Stimulated activated CD4-positive, alpha-beta T cell treated with anti-CD3 and anti-CD28 coated beads, Interleukin-2, amount 100 ng/mL, for 4 hours (primary cell): ENCODE data around the gene TPSD1.
"Not testable (repeated sequence)": the region's sequence is repeated elsewhere in the genome, so short reads cannot be mapped to it uniquely, and the experiment has no call there.

Experiments used
- DNase-seq: peaks from one replicate; pipeline ENCODE4 v3.0.0-alpha.2; 2020; ENCODE audit warnings: low read depth

TPSD1 gene

DNA sequence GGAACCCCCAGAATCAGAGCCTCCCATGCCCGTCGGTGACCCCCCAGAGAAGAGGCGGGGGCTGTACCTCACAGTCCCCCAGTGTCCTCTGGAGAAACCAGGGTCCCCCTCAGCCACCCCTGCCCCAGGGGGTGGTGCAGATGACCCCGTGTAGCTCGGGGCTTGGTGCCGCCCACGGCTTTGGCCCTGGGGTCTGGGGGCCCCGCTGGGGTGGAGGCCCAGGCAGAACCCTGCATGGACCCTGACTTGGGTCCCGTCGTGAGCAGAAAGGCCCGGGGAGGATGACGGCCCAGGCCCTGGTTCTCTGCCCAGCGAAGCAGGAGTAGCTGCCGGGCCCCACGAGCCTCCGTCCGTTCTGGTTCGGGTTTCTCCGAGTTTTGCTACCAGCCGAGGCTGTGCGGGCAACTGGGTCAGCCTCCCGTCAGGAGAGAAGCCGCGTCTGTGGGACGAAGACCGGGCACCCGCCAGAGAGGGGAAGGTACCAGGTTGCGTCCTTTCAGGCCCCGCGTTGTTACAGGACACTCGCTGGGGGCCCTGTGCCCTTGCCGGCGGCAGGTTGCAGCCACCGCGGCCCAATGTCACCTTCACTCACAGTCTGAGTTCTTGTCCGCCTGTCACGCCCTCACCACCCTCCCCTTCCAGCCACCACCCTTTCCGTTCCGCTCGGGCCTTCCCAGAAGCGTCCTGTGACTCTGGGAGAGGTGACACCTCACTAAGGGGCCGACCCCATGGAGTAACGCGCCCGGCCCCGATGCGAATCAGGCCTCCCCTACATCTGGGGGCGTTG lies 34.8 kb upstream of the TPSD1 start:
- no peak for DNase-seq

DNA sequence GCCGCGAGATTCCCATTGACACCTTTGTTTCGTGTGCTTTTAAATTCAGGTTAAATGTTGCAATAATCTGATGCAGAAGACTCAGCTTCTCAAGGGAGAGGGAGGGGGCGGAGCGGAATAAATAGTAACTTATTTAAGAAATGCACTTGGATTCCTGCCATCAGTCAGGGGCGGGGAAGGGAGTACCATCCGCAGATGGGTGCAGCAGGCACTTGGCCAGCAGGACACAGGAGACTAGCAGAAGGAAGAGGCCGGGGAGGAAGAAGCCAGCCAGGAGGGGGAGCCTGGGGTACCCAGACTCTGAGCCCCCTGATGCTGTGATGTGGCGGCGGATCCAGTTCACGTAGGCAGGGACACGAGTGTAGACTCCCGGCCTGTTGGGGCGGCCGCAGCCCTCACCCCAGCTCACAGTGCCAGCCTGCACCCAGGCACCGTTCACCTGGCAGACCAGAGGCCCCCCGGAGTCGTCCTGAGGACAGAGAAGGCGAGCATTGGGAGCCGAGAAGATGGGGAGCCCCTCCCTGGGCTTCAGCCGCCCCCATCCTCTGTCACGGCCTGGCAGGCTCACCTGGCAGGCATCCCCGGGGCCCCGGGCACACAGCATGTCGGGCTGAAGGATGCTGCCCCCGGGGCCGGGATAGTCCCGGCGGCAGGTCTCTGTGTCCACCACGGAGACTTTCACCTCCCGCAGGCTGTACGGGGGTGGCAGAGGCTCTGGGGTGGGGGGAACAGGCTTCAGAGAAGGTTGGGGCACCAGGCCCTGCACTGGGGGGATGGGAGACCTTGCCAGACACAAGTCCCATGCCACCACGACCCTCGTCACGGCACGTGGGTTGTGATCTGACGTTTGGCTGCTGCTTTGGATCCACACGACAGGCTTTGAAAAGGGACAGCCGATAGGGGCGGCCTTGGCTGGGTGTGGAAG lies 34.0 kb upstream of the TPSD1 start:
- DNase-seq: no peak

DNA sequence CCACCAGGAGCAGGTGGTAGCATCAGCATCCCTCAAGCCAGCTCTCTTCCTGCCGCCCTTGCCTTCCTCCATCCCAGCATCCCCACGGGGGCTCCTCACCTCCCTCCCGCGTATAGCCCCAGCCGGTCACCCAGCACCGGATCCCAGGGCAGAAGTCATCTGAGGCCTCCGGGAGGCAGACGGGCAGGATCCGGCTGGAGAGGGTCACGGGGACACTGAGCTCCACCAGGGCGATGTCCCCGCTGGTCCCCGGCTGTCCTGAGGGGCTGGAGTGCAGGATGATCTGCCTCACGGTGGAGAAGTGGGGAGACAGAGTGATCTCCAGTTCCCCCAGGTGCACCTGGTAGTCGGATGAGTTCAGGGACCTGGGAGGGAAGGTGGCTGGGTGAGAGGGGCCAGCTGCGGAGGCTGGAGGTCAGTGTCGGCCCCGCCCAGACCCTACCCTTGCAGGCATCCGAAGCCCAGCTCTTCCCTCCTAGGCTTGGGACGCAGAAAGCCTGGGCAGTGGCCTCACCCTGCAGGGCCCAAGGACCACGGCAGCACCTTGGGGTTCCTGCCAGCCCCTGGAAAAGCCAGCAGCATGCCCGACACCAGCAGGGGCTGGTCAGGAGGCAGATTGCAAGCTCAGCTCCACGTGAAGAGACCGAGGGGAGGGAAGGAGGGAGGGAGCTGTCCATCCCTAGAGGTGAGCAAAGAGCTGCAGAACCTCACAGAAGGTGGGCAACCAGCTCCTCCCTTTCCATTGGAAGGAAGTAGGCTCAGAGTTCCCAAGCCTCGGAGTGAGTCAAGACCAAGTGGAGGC lies 33.1 kb upstream of the TPSD1 start:
- DNase-seq: no peak

DNA sequence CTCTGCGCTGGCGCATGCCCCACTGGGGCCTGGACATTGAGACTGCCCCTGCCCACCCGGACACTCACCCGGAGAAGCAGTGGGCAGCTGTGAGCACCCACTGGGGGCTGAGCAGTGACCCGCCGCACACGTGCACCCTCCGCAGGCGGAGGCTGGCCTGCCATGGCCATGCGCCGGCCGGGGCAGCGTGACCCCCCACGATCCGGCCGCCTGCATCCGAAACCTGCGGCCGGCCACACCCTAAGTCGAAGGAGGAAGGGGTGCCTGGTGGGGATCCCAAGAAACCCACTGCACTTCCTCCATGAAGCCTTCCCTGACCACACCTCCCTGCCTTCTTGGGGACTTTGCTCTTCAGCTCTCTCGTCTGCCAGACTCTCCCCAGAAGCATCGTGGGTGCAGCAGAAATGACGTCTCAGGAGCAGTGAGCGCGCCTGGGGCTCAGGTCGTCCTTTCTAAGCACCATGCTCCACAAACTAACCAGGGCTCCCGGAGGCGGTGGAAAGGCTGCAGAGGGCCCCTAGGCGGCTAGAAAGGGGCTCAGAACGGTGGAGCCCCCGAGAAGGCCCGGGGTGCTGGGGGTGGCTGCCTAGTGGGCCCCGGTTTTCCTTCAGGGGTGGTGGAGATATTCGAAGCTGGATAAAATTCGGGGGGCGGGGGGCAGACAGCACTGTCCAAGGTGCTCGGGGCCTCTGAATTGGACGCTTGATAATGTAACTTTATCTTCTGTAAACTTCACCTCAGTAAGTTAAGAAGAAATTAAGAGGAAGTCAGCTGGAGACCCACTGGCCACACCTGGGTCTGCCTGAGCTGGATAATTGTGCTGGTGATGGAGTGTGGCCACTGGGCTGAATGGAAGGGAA lies 32.3 kb upstream of the TPSD1 start:
- no peak for DNase-seq

DNA sequence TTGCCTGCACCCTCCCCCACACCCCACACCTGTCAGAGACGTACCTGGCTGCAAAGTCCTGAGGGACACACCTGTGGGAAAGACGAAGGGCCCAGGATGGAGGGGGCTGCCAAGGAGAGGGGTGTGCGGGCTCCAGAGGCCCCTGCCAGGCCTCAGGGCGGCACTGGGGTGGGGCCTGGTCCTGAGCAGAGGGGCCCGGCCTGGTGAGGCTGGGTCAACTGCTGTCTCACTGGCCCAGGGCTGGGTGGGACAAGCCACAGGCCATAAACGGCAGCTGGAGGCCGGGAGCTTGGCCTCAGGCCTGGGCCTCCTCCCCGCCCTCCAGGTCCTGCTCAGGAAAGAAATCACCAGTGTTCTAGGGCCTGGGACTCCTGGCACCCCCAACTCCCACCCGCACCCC lies 31.3 kb upstream of the TPSD1 start:
- no peak for DNase-seq

DNA sequence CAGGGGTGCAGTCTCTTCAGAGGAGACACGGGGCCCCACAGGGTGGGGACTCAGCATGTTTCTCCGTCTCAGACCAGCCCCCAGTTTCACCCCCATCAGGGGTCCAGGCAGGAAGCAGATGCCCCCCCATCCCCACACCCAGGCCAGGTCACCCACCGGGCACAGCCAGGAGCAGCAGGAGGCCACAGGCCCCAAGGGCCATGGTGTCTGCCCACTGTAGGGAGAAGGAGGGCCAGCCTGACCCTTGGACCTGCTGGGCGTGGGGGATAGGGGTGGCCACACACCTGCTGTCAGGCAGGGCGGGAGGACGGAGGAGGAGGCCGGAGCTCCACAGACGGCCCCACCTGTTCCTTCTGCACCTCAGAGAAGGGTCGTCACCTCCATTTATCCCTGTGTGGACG lies 30.8 kb upstream of the TPSD1 start, which contains the start of gene TPSG1:
TPSG1 (minus strand) TSS at position 218 of the 401 bp plus-strand sequence; CDS start at position 202, 16 bp downstream.
- DNase-seq: no peak

DNA sequence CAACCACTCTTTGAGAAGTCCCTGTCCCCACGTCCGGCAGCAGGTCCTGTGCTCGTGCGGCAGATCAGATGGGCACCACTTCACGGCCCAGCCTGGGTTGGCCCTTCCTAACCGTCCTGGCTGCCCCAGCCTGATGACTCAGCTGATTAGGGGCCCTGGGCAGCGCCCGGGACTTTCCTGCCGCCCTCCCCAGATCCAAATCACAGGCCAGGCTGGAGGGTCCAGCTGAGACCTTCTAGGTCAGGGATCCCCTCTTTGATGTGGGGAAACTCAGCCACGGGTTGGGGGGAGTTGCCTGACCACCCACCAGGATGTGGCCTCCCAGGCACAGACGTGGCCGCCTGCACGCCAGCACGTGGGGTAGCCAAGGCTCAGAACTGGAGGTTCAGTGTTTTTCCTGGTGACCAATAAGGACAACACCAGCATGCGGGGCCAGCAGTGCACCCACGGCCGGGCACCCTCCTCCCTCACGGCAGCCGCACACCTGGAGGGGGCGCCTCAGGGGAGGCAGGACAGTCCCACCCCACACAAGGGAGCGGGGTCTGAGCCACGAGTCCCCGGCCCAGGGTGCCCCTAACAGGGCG lies 30.0 kb upstream of the TPSD1 start:
- not testable (repeated sequence) for DNase-seq

DNA sequence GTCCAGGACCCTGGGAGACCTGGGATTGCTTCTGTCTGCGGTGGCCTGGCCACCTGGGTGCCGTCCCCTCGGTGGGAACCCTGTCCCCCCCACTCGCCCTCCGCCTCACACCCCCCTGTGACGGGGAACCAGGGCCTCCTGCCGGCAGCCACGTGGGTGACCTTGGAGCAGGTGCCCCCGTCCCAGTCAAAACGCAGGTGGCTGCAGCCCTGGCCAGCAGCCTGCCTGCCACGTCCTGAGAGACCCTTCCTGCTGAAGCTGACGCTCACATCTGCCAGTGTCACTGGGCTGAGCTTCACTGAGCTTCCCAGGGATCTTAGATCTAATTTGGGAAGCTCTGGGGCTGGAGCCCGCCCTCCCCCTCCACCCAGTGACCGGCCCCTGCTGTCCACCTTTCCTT lies 29.2 kb upstream of the TPSD1 start:
- not testable (repeated sequence) for DNase-seq

DNA sequence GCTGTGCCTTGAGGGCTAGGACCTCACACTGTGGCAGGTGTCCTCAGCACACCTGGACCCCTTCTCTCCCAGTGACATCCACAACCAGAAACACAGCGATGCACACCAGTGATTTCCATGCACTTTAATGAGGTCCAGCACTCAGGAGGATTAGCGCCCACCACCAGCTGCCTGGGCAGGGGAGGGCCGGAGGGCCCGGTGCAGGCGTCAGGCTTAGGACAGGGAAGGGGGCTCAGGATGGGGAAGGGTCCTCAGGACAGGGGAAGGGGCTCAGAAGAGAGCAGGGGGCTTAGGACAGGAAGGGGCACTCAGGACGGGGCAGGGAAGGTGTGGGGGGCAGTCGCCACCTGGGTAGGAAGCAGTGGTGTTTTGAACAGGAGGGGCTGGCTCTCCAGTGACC lies 27.6 kb upstream of the TPSD1 start:
- DNase-seq: not testable (repeated sequence)

DNA sequence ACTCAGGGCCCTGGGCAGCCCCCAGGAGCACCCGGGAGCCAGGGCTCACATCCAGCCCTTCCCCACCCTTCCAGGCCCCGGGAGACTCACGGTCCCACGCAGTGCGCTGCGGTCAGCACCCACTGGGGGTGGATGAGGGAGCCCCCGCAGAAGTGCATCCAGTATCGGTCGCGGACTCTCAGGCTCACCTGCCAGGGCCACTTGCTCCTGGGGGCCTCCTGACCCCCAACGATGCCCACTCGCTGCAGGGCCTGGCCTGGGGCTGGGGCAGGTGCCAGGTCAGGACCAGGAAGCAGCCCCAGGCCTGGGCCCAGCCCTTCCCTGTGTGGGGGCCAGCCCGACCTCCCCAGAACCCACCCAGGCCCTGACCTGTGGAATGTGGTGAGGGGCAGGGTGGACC lies 26.4 kb upstream of the TPSD1 start:
- not testable (repeated sequence) for DNase-seq

DNA sequence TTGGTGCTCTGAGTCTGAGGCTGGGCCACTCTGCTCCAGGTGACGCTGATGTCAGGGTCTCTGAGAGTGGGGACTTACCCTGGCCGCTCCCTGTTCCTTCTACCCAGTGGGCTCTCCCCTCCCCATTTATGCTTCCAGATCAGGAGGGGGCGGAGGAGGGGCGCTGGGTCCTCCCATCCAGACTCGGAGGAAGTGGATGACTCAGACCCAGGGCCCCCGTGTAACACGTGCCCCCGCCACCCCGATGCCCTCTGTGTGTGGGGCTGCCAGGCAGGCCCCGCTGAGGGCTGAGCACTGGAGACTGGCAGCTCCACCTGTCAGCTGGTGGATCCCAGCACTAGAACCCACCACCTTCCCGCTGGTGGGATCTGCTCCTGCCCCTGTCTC lies 25.8 kb upstream of the TPSD1 start, which contains the start of gene TPSB2:
TPSB2 (minus strand) TSS at position 101 of the 387 bp plus-strand sequence. CDS start 233 bp downstream, outside the sequence.
- not testable (repeated sequence) for DNase-seq

DNA sequence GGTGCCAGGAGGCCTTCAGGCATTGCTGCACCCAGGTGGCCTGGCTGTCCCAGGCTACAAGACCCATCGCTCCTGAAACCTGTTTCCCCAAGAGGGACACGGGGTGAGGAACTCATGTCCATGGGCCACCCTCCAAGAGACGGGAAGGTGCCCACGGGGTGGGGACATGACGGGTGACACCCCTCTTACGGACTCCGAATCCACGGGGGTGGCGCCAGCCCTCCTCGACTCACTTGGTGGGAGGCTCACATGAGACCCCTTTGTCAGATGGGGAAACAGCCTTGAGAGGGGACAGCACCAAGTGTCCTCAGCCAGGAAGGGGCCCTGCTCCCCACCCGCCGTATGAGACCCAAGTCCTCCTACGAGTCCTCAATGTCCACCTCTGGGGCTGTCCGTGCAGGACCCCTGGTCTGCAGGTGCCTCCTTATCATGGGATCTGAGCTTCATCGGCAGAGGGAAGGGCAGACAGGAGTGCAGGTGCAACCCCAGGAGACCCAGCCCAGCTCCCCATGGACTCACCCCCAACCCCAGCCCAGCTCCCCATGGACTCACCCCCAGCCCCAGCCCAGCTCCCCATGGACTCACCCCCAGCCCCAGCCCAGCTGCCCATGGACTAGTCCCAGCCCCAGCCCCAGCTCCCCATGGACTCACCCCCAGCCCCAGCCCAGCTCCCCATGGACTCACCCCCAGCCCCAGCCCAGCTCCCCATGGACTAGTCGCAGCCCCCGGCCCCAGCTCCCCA lies 25.2 kb upstream of the TPSD1 start:
- not testable (repeated sequence) for DNase-seq

DNA sequence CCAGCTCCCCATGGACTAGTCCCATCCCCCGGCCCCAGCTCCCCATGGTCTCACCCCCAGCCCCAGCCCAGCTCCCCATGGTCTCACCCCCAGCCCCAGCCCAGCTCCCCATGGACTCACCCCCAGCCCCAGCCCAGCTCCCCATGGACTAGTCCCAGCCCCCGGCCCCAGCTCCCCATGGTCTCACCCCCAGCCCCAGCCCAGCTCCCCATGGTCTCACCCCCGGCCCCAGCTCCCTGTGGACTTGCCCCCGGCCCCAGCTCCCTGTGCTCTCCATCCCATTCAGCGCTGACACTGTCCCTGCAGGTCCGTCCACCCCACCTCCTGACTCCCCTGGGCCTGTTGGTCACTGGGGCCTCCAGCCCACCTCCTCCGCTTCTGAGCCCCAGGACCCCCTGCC lies 24.6 kb upstream of the TPSD1 start:
- DNase-seq: not testable (repeated sequence)

DNA sequence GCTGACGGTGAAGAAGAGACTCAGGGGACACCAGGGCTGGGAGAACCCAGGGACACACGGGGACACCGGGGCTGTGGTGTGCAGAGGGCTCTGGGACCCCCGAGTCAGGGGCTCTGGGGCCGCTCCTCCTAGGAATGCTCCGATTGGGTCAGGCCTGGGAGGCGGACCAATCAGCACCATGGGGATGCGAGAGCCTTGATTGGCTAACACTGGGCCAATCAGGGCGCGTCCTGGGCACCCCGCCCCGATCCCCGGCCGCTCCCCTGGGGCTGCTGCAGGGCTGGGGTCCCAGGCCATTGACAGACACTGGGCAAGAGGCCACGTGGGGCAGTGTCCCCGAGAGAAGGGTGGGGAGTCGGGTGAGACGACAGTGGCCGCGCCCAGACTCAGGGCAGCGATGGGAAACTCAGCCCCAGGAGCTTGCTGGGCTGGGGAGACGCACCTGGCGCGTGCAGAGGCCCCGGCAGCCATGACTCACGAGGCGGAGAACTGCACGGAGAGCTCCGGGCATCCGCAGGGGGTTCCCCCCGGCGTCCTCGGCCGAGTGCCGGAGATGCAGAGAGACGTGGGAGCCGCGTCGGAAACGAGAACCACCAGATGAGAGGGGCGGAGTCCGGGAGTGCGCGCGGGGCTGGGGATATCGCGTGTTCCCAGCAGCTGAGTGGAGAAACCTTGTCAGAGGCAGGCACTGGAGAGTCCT lies 23.7 kb upstream of the TPSD1 start:
- not testable (repeated sequence) for DNase-seq

DNA sequence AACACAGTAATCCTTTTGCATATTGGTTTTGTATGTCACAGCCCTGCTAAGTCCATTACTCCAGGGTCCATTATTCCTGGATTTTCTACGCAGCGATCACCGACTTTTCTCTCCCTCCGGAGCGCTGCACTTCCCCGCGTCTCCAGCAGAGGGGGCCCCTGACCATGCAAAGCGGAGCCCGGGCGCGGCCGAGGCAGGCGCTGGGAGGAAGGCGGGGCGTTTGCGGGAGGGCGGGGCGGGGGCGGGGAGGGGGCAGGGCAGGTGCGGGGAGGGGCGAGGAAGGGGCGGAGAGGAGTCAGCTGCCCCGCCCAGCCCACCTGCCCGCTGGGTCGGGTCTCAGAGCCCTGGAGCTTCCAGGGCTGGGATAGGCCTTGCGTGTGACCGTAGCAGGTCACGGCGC lies 19.2 kb upstream of the TPSD1 start:
- not testable (repeated sequence) for DNase-seq

DNA sequence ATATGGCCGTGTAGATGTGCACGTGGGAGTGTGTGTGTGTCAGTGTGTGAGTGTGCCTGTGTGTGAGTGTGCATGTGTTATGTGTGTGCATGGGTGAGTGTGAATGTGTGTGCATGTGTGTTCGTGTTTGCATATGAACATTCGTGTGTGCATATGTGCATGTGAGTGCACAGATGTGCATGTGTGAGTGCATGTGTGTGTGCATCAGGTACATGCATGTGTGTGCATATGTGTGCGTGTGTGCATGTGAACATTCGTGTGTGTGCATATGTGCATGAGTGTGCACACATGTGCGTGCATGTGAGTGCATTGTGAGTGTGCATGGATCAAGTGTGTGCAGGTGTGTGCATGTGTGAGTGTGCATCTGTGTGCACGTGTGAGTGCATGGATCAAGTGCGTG lies 17.9 kb upstream of the TPSD1 start:
- DNase-seq: no peak

DNA sequence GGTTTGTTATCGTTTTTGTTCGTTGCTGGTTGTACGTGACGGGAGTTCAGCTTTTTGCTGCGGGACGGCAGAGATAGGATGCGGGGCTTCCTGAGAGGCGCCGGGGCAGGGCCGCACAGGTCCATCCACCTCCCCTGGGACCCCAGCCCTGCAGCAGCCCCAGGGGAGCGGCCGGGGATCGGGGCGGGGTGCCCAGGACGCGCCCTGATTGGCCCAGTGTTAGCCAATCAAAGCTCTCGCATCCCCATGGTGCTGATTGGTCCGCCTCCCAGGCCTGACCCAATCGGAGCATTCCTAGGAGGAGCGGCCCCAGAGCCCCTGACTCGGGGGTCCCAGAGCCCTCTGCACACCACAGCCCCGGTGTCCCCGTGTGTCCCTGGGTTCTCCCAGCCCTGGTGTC lies 17.0 kb upstream of the TPSD1 start:
- not testable (repeated sequence) for DNase-seq

DNA sequence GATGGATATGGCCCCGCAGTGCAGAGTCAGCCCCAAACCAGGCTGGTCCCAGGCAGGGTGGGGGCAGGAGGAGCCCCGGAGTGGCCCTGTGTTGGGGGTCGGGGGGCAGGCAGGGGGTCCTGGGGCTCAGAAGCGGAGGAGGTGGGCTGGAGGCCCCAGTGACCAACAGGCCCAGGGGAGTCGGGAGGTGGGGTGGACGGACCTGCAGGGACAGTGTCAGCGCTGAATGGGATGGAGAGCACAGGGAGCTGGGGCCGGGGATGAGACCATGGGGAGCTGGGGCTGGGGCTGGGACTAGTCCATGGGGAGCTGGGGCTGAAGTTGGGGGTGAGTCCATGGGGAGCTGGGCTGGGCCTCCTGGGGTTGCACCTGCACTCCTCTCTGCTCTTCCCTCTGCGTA lies 16.3 kb upstream of the TPSD1 start:
- DNase-seq: not testable (repeated sequence)

DNA sequence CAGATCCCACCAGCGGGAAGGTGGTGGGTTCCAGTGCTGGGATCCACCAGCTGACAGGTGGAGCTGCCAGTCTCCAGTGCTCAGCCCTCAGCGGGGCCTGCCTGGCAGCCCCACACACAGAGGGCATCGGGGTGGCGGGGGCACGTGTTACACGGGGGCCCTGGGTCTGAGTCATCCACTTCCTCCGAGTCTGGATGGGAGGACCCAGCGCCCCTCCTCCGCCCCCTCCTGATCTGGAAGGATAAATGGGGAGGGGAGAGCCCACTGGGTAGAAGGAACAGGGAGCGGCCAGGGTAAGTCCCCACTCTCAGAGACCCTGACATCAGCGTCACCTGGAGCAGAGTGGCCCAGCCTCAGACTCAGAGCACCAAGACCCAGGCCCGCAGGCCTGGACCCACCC lies 15.4 kb upstream of the TPSD1 start, which contains the start of gene TPSAB1:
TPSAB1 (plus strand) TSS at position 270 of the 400 bp plus-strand sequence. CDS start 234 bp downstream, outside the sequence.
- DNase-seq: not testable (repeated sequence)
